Stimulated activated naive CD8-positive, alpha-beta T cell treated with anti-CD3 and anti-CD28 coated beads, Interleukin-15, amount 100 ng/mL, for 72 hours (primary cell): ENCODE results near the gene PCSK6.

Experiments
- ATAC-seq: fragments of 150-1000 bp; cut with Tn5 transposase; 2 replicates; pipeline ENCODE4 v1.10.0; 2021; ENCODE audit warnings: mild to moderate bottlenecking, moderate library complexity
- DNase-seq, 2 donors: peaks; one replicate each; pipeline ENCODE4 v3.0.0; 2021 to 2022
- H3K27ac Mint-ChIP-seq, 2 donors: one replicate each; pipeline ENCODE4 v1.8.0; 2022; ENCODE audit warnings: mild to moderate bottlenecking in 2 of 2, mixed read lengths in 2 of 2, moderate library complexity in 2 of 2
- H3K27me3 Mint-ChIP-seq: one replicate; pipeline ENCODE4 v1.8.0; 2022; ENCODE audit warnings: mixed read lengths
- H3K4me1 Mint-ChIP-seq: one replicate; pipeline ENCODE4 v1.8.0; 2022; ENCODE audit warnings: mild to moderate bottlenecking, mixed read lengths
- H3K4me3 Mint-ChIP-seq, 2 donors: one replicate each; pipeline ENCODE4 v1.8.0; 2022; ENCODE audit warnings: mild to moderate bottlenecking in 2 of 2, mixed read lengths in 2 of 2, moderate library complexity in 1 of 2
- H3K9me3 Mint-ChIP-seq, 2 donors: one replicate each; pipeline ENCODE4 v1.8.0; 2022; ENCODE audit warnings: mixed read lengths in 2 of 2

The PCSK6 gene

GRCh38 chr15:101346928-101347327, 142.6 kb downstream of the PCSK6 start:
- Mint-ChIP-seq H3K4me3 (no peak overlapping the region), H3K9me3 (no peaks in the 10 kb centered on the region)
- ATAC-seq, result no peak

GRCh38 chr15:101342056-101342455, 147.5 kb downstream of the PCSK6 start:
- Mint-ChIP-seq H3K4me1 (no peaks in the 10 kb centered on the region), H3K4me3 (no peak overlapping the region), H3K27me3 (peaks cover 35% of the 10 kb centered on the region), H3K27ac (no peak overlapping the region), H3K9me3 (no peaks in the 10 kb centered on the region)
- ATAC-seq (no peak), DNase-seq (no peak)

More at GRCh38 chr15:101346928-101347327, 142.6 kb downstream of the PCSK6 start:
- H3K27me3 Mint-ChIP-seq, result peaks cover 23% of the 10 kb centered on the region
- no peak overlapping the region for H3K27ac Mint-ChIP-seq
- no peak for DNase-seq
- no peaks in the 10 kb centered on the region for H3K4me1 Mint-ChIP-seq

- ATAC-seq, result no peak
- H3K27ac Mint-ChIP-seq, result no peak overlapping the region
- peaks cover 5 to 20% of the 10 kb centered on the region in 2 donors for H3K9me3 Mint-ChIP-seq
- no peak for DNase-seq
- H3K4me3 Mint-ChIP-seq, result no peak overlapping the region
- peaks cover 22% of the 10 kb centered on the region for H3K27me3 Mint-ChIP-seq
- H3K4me1 Mint-ChIP-seq, result peaks cover 14% of the 10 kb centered on the region
These were observed 150.9 kb downstream of the PCSK6 start for GRCh38 chr15:101338502-101339057.

- H3K27ac Mint-ChIP-seq, result no peak overlapping the region
- H3K9me3 Mint-ChIP-seq, result peaks cover 7 to 26% of the 10 kb centered on the region in 2 donors
- no peak overlapping the region for H3K4me3 Mint-ChIP-seq
- no peak for ATAC-seq
- no peak for DNase-seq
- H3K4me1 Mint-ChIP-seq, result peaks cover 20% of the 10 kb centered on the region
- peaks cover 22% of the 10 kb centered on the region for H3K27me3 Mint-ChIP-seq
These were observed 151.5 kb downstream of the PCSK6 start for GRCh38 chr15:101337976-101338375.

- Mint-ChIP-seq H3K9me3 (peaks cover 15 to 39% of the 10 kb centered on the region in 2 donors), H3K27ac (peak overlapping the region; percentile 91 to 94), H3K27me3 (peaks cover 21% of the 10 kb centered on the region), H3K4me3 (peak overlapping the region; percentile 73 to 74), H3K4me1 (peaks cover 27% of the 10 kb centered on the region)
- peak; percentile 95 for ATAC-seq
- DNase-seq, result peak; percentile 42 to 72
These were observed 155.4 kb downstream of the PCSK6 start for GRCh38 chr15:101333907-101334789.

GRCh38 chr15:101332061-101332467, 157.4 kb downstream of the PCSK6 start:
- Mint-ChIP-seq H3K4me3 (no peak overlapping the region), H3K4me1 (peaks cover 27% of the 10 kb centered on the region), H3K27ac (no peak overlapping the region), H3K9me3 (peaks cover 15 to 39% of the 10 kb centered on the region in 2 donors), H3K27me3 (peaks cover 8% of the 10 kb centered on the region)
- no peak for DNase-seq
- no peak for ATAC-seq

- H3K4me1 Mint-ChIP-seq, result peaks cover 27% of the 10 kb centered on the region
- no peak overlapping the region for H3K27ac Mint-ChIP-seq
- no peak overlapping the region for H3K4me3 Mint-ChIP-seq
- peaks cover 10 to 31% of the 10 kb centered on the region in 2 donors for H3K9me3 Mint-ChIP-seq
- H3K27me3 Mint-ChIP-seq, result peaks cover 22% of the 10 kb centered on the region
- DNase-seq (no peak), ATAC-seq (no peak)
These were observed 159.6 kb downstream of the PCSK6 start for GRCh38 chr15:101329867-101330380.

GRCh38 chr15:101329309-101329863, 160.1 kb downstream of the PCSK6 start:
- no peak for ATAC-seq
- H3K4me3 Mint-ChIP-seq, result no peak overlapping the region
- H3K4me1 Mint-ChIP-seq, result peaks cover 21% of the 10 kb centered on the region
- no peak overlapping the region for H3K27ac Mint-ChIP-seq
- H3K9me3 Mint-ChIP-seq, result peaks cover 10 to 26% of the 10 kb centered on the region in 2 donors
- DNase-seq, result no peak
- H3K27me3 Mint-ChIP-seq, result peaks cover 22% of the 10 kb centered on the region

GRCh38 chr15:101328001-101328400, 161.5 kb downstream of the PCSK6 start:
- Mint-ChIP-seq H3K4me1 (peaks cover 7% of the 10 kb centered on the region), H3K27me3 (peaks cover 22% of the 10 kb centered on the region)
- no peak for DNase-seq

GRCh38 chr15:101327147-101327740, 162.3 kb downstream of the PCSK6 start:
- H3K4me3 Mint-ChIP-seq, result no peak overlapping the region
- DNase-seq (no peak), ATAC-seq (peak; percentile 17)
- peaks cover 9% of the 10 kb centered on the region for H3K4me1 Mint-ChIP-seq
- H3K27ac Mint-ChIP-seq, result no peak overlapping the region
- H3K27me3 Mint-ChIP-seq, result peaks cover 22% of the 10 kb centered on the region
- peaks cover under 1 to 6% of the 10 kb centered on the region in 2 donors for H3K9me3 Mint-ChIP-seq

More at GRCh38 chr15:101328001-101328400, 161.5 kb downstream of the PCSK6 start:
- Mint-ChIP-seq H3K27ac (no peak overlapping the region), H3K4me3 (no peak overlapping the region), H3K9me3 (peaks cover 8 to 13% of the 10 kb centered on the region in 2 donors)
- ATAC-seq, result no peak

GRCh38 chr15:101326462-101327146, 162.9 kb downstream of the PCSK6 start:
- ATAC-seq, result peak; percentile 16
- H3K27ac Mint-ChIP-seq, result peak overlapping the region in 1 of 2 donors; percentile 29
- no peak for DNase-seq
- no peaks in the 10 kb centered on the region for H3K9me3 Mint-ChIP-seq
- H3K27me3 Mint-ChIP-seq, result peaks cover 22% of the 10 kb centered on the region
- peaks cover 12% of the 10 kb centered on the region for H3K4me1 Mint-ChIP-seq
- no peak overlapping the region for H3K4me3 Mint-ChIP-seq

GRCh38 chr15:101326026-101326315, 163.5 kb downstream of the PCSK6 start:
- Mint-ChIP-seq H3K27me3 (peaks cover 22% of the 10 kb centered on the region), H3K4me1 (peaks cover 17% of the 10 kb centered on the region), H3K27ac (no peak overlapping the region), H3K9me3 (peaks cover 0 to 5% of the 10 kb centered on the region in 2 donors), H3K4me3 (no peak overlapping the region)
- DNase-seq (no peak), ATAC-seq (no peak)

GRCh38 chr15:101325263-101326025, 164.1 kb downstream of the PCSK6 start:
- H3K27ac Mint-ChIP-seq, result no peak overlapping the region
- peaks cover 22% of the 10 kb centered on the region for H3K27me3 Mint-ChIP-seq

GRCh38 chr15:101324524-101325177, 164.9 kb downstream of the PCSK6 start:
- Mint-ChIP-seq H3K4me1 (peaks cover 26% of the 10 kb centered on the region), H3K27ac (no peak overlapping the region), H3K9me3 (peaks cover 0 to 7% of the 10 kb centered on the region in 2 donors), H3K4me3 (no peak overlapping the region), H3K27me3 (peaks cover 22% of the 10 kb centered on the region)
- ATAC-seq (no peak), DNase-seq (no peak)

More at GRCh38 chr15:101325263-101326025, 164.1 kb downstream of the PCSK6 start:
- ATAC-seq (no peak), DNase-seq (no peak)
- Mint-ChIP-seq H3K4me3 (no peak overlapping the region), H3K4me1 (peaks cover 22% of the 10 kb centered on the region), H3K9me3 (peaks cover 0 to 7% of the 10 kb centered on the region in 2 donors)
